H9 (cell line): ENCODE measurements around the gene KCNIP4. TPM values are rescaled to one million over a fixed set of nuclear protein-coding genes. Genes with fewer than 3 reads are reported as not detected.

Source experiments
- DNase-seq: peaks from one replicate; pipeline ENCODE4 v3.0.0-alpha.2; 2017
- H2AFZ ChIP-seq: one replicate; pipeline ENCODE4 v1.6.1; 2013; ENCODE audit warnings: mild to moderate bottlenecking, low read length, control low read depth, moderate library complexity
- H2AK5ac ChIP-seq: 2 replicates; pipeline ENCODE4 v1.6.1; 2013; ENCODE audit warnings: low read length, control low read depth, mixed read lengths; ENCODE audit not compliant: insufficient read length
- H2BK120ac ChIP-seq: one replicate; pipeline ENCODE4 v1.6.1; 2013; ENCODE audit warnings: low read depth, mild to moderate bottlenecking, low read length, control low read depth, inconsistent platforms; ENCODE audit not compliant: poor library complexity, severe bottlenecking
- H2BK12ac ChIP-seq: 2 replicates; pipeline ENCODE4 v1.6.1; 2013; ENCODE audit warnings: low read length, control low read depth, mixed read lengths, low read depth; ENCODE audit not compliant: insufficient read length
- H2BK15ac ChIP-seq: 2 replicates; pipeline ENCODE4 v1.6.1; 2013; ENCODE audit warnings: low read depth, low read length, control low read depth
- H2BK20ac ChIP-seq: one replicate; pipeline ENCODE4 v1.6.1; 2013; ENCODE audit warnings: low read depth, mild to moderate bottlenecking, low read length, control low read depth, inconsistent platforms; ENCODE audit not compliant: poor library complexity, severe bottlenecking
- H2BK5ac ChIP-seq: 2 replicates; pipeline ENCODE4 v1.6.1; 2013; ENCODE audit warnings: low read length, control low read depth, mixed read lengths; ENCODE audit not compliant: insufficient read length
- H3K14ac ChIP-seq: 2 replicates; pipeline ENCODE4 v1.6.1; 2013; ENCODE audit warnings: low read length, control low read depth; ENCODE audit not compliant: insufficient read depth
- H3K18ac ChIP-seq: 2 replicates; pipeline ENCODE4 v1.6.1; 2013; ENCODE audit warnings: low read depth, mild to moderate bottlenecking, mixed read lengths, low read length, control low read depth; ENCODE audit not compliant: insufficient read length
- H3K23ac ChIP-seq: 2 replicates; pipeline ENCODE4 v1.6.1; 2013; ENCODE audit warnings: low read length, control low read depth, mixed read lengths, low read depth; ENCODE audit not compliant: insufficient read length
- H3K23me2 ChIP-seq: 2 replicates; pipeline ENCODE4 v1.6.1; 2013; ENCODE audit warnings: low read depth, mild to moderate bottlenecking, mixed read lengths, low read length, control low read depth; ENCODE audit not compliant: insufficient read length, poor library complexity, severe bottlenecking
- H3K27ac ChIP-seq: 2 replicates; pipeline ENCODE4 v1.5.1; 2013; ENCODE audit warnings: low read length, control low read depth, mixed read lengths, low read depth; ENCODE audit not compliant: insufficient read length
- H3K27me3 ChIP-seq: 2 replicates; pipeline ENCODE4 v1.6.1; 2013; ENCODE audit warnings: low read length, control low read depth, inconsistent platforms; ENCODE audit not compliant: insufficient read depth
- H3K4ac ChIP-seq: 2 replicates; pipeline ENCODE4 v1.6.1; 2013; ENCODE audit warnings: low read depth, mild to moderate bottlenecking, control low read depth, inconsistent platforms, low read length, moderate library complexity
- H3K4me1 ChIP-seq: 2 replicates; pipeline ENCODE4 v1.6.1; 2013; ENCODE audit warnings: low read length, control low read depth, inconsistent platforms; ENCODE audit not compliant: insufficient read depth
- H3K4me2 ChIP-seq: 2 replicates; pipeline ENCODE4 v1.6.1; 2013; ENCODE audit warnings: low read length, control low read depth, mixed read lengths; ENCODE audit not compliant: insufficient read length, insufficient read depth
- H3K56ac ChIP-seq: 2 replicates; pipeline ENCODE4 v1.6.1; 2013; ENCODE audit warnings: low read depth, mild to moderate bottlenecking, mixed read lengths, low read length, control low read depth; ENCODE audit not compliant: insufficient read length
- H3K79me1 ChIP-seq: 2 replicates; pipeline ENCODE4 v1.6.1; 2013; ENCODE audit warnings: low read depth, mild to moderate bottlenecking, moderate library complexity, low read length, control low read depth, inconsistent platforms; ENCODE audit not compliant: insufficient read depth, poor library complexity, severe bottlenecking
- H3K79me2 ChIP-seq: 2 replicates; pipeline ENCODE4 v1.6.1; 2013; ENCODE audit warnings: low read length, control low read depth, inconsistent platforms; ENCODE audit not compliant: insufficient read depth
- H3K9ac ChIP-seq: 2 replicates; pipeline ENCODE4 v1.6.1; 2013; ENCODE audit warnings: low read length, control low read depth, mixed read lengths; ENCODE audit not compliant: insufficient read length; ENCODE audit errors: extremely low read depth
- H3K9me3 ChIP-seq: one replicate; pipeline ENCODE4 v1.6.1; 2013; ENCODE audit warnings: low read depth, low read length, inconsistent platforms; ENCODE audit not compliant: control insufficient read depth
- H3T11ph ChIP-seq: one replicate; pipeline ENCODE4 v1.6.1; 2013; ENCODE audit warnings: mild to moderate bottlenecking, low read length, control low read depth, inconsistent platforms
- H4K20me1 ChIP-seq: one replicate; pipeline ENCODE4 v1.6.1; 2013; ENCODE audit not compliant: control insufficient read depth, insufficient read length, insufficient read depth
- H4K5ac ChIP-seq: 2 replicates; pipeline ENCODE4 v1.6.1; 2013; ENCODE audit warnings: low read depth, mild to moderate bottlenecking, mixed read lengths, low read length, control low read depth; ENCODE audit not compliant: insufficient read length
- H4K8ac ChIP-seq: replicated peaks from 2 replicates; pipeline ENCODE4 v1.6.1; 2013; ENCODE audit warnings: low read length, control low read depth, mixed read lengths, low read depth; ENCODE audit not compliant: insufficient read length
- H4K91ac ChIP-seq: 2 replicates; pipeline ENCODE4 v1.6.1; 2013; ENCODE audit warnings: low read depth, mild to moderate bottlenecking, moderate library complexity, mixed read lengths, low read length, control low read depth; ENCODE audit not compliant: insufficient read length
- H3K27ac Mint-ChIP-seq, 3 experiments: 2 replicates in 2 of 3; 3 replicates in 1 of 3; pipeline ENCODE4 v1.8.0; 2020 to 2021; ENCODE audit warnings: mixed read lengths in 3 of 3, mild to moderate bottlenecking in 1 of 3, moderate library complexity in 1 of 3
- H3K27me3 Mint-ChIP-seq: 2 replicates; pipeline ENCODE4 v1.8.0; 2021; ENCODE audit warnings: low read depth, mild to moderate bottlenecking, moderate library complexity, mixed read lengths
- H3K36me3 Mint-ChIP-seq, 3 experiments: 2 replicates in 2 of 3; 3 replicates in 1 of 3; pipeline ENCODE4 v1.8.0; 2020 to 2021; ENCODE audit warnings: low read depth in 3 of 3, mixed read lengths in 3 of 3; ENCODE audit not compliant: insufficient read depth in 1 of 3
- H3K4me1 Mint-ChIP-seq, 2 experiments: 2 replicates each; pipeline ENCODE4 v1.8.0; 2020; ENCODE audit warnings: mixed read lengths in 2 of 2
- H3K4me3 Mint-ChIP-seq, 2 experiments: 2 replicates in 1 of 2; 3 replicates in 1 of 2; pipeline ENCODE4 v1.8.0; 2020 to 2021; ENCODE audit warnings: mild to moderate bottlenecking in 2 of 2, mixed read lengths in 2 of 2, moderate library complexity in 1 of 2
- H3K9me3 Mint-ChIP-seq, 2 experiments: 2 replicates in 1 of 2; 3 replicates in 1 of 2; pipeline ENCODE4 v1.8.0; 2020; ENCODE audit warnings: mild to moderate bottlenecking in 2 of 2, mixed read lengths in 2 of 2, moderate library complexity in 1 of 2
- WGBS: extraction: QIAGEN DNeasy Blood & Tissue Kit; methylation state at CpG from one replicate; pipeline ENCODE4 v1.1.7; 2013; ENCODE audit warnings: missing lambda C conversion rate, low lambda C conversion rate, mixed read lengths; ENCODE audit not compliant: insufficient read length; ENCODE audit errors: extremely low coverage; 5-methylcytosine and 5-hydroxymethylcytosine counted together
- total RNA-seq: library from RNA; stranded (reverse); gene quantifications from 2 replicates; pipeline ENCODE4 v1.2.1, GENCODE V29; 2021
- TF ChIP-seq, protein P1 (sequence below): fragments of 200-600 bp; sonication (generic); conservative IDR thresholded peaks from 3 replicates; pipeline ENCODE4 v1.8.0; 2021; ENCODE audit warnings: antibody characterized with exemption, mild to moderate bottlenecking

Gene KCNIP4
- total RNA-seq, 1 experiment from 2014 or later, result not detected

GRCh38 chr4:20683766-20684165 lies 1264.8 kb downstream of the KCNIP4 start:
- no CpG with 5 or more reads among the region's 3 CpGs for WGBS
- Histone ChIP-seq H4K8ac (no peak overlapping the region), H3K9ac (no peak overlapping the region), H2BK5ac (no peak overlapping the region), H2BK12ac (no peak overlapping the region), H2BK20ac (no peak overlapping the region), H2AK5ac (no peak overlapping the region), H3K27me3 (no peaks in the 10 kb centered on the region), H3K9me3 (no peaks in the 10 kb centered on the region), H3K23me2 (no peaks in the 10 kb centered on the region), H3K18ac (no peak overlapping the region), H3K4me2 (no peak overlapping the region), H2BK15ac (no peak overlapping the region), H3T11ph (no peak overlapping the region), H3K4ac (no peak overlapping the region), H3K23ac (no peak overlapping the region), H2BK120ac (no peak overlapping the region), H3K56ac (no peak overlapping the region), H4K91ac (no peak overlapping the region), H3K79me1 (no peaks in the 10 kb centered on the region), H2AFZ (no peak overlapping the region), H4K20me1 (no peaks in the 10 kb centered on the region), H3K79me2 (no peaks in the 10 kb centered on the region), H3K27ac (no peak overlapping the region), H3K4me1 (no peaks in the 10 kb centered on the region), H4K5ac (no peak overlapping the region), H3K14ac (no peak overlapping the region)
- Mint-ChIP-seq H3K4me1 (no peaks in the 10 kb centered on the region), H3K27me3 (no peaks in the 10 kb centered on the region), H3K27ac (no peak overlapping the region), H3K4me3 (no peak overlapping the region), H3K9me3 (no peaks in the 10 kb centered on the region), H3K36me3 (no peaks in the 10 kb centered on the region)
- TF ChIP-seq, protein P1, sequence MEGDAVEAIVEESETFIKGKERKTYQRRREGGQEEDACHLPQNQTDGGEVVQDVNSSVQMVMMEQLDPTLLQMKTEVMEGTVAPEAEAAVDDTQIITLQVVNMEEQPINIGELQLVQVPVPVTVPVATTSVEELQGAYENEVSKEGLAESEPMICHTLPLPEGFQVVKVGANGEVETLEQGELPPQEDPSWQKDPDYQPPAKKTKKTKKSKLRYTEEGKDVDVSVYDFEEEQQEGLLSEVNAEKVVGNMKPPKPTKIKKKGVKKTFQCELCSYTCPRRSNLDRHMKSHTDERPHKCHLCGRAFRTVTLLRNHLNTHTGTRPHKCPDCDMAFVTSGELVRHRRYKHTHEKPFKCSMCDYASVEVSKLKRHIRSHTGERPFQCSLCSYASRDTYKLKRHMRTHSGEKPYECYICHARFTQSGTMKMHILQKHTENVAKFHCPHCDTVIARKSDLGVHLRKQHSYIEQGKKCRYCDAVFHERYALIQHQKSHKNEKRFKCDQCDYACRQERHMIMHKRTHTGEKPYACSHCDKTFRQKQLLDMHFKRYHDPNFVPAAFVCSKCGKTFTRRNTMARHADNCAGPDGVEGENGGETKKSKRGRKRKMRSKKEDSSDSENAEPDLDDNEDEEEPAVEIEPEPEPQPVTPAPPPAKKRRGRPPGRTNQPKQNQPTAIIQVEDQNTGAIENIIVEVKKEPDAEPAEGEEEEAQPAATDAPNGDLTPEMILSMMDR, result no peak
- DNase-seq, result no peak
